HG03469 (cell line): ENCODE results near the gene LRFN5.
"Not testable (repeated sequence)": the region's sequence is repeated elsewhere in the genome, so short reads cannot be mapped to it uniquely, and the experiment has no call there.

Experiments used
- ATAC-seq: cut with Tn5 transposase; IDR thresholded peaks from one replicate; pipeline ENCODE4 v1.9.1; 2021; ENCODE audit warnings: mild to moderate bottlenecking, moderate library complexity, moderate number of reproducible peaks; ENCODE audit not compliant: unreplicated experiment

The LRFN5 gene

GRCh38 chr14:41878321-41878720 is 271.6 kb downstream of the LRFN5 start:
- ATAC-seq: no peak

DNA sequence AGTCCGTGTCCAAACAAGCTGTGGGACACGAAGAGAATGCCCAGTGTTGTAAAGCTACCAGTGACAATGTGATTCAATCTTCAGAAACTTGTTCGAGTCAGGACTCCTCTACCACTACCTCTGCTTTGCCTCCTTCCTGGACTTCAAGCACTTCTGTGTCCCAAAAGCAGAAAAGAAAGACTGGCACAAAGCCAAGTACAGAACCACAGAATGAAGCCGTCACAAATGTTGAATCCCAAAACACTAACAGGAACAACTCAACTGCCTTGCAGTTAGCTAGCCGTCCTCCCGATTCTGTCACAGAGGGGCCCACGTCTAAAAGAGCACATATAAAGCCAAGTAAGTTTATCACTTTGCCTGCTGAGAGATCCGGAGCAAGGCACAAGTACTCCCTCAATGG is 284.9 kb downstream of the LRFN5 start:
- ATAC-seq: no peak

GRCh38 chr14:41899416-41899815 is 292.7 kb downstream of the LRFN5 start:
- ATAC-seq: no peak

DNA sequence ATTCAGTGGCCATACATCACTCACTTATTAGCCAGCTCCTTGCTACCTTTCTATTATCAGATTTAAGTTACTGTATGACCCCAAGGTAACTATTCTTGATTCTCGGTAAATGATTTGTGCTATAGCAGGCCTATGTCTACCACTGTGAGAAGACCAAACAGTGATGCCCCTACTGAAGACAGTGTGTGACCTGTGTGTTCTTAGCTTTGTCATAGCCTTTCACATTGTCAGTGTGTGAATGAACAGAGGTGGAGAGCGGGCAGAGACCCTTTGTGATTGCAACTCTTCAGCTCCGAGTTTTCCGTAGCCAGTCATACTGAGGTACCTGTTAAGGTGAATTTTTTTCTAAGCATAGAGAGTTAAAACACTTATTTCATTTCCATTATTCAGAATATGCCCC is 294.0 kb downstream of the LRFN5 start:
- no peak for ATAC-seq

GRCh38 chr14:41901089-41901488 is 294.4 kb downstream of the LRFN5 start:
- ATAC-seq: no peak

DNA sequence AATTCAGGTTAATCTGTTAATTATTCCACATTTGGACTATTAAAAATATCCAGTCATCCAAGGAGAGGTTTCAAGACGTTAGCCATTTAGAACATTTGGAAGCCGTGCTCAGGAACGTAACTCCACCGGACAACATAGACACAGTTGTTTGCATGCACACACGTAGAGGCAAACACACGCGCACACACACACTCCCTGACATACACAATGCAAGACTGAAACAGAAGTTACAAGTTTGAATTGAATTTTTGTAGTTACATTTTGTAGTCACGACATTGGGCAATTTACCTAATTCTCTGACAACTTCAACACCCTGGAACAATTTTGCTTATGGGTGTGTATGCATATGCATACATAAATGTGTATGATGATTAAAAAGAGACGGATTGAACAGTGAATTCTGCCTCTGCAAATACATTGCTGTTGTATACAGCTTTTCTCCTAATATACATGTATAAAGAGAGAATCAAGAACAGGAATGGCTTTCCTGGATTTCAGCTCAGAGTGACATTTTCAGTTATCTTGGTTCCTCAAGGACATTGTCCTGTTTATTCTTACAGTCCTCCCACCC is 298.8 kb downstream of the LRFN5 start:
- ATAC-seq: no peak

DNA sequence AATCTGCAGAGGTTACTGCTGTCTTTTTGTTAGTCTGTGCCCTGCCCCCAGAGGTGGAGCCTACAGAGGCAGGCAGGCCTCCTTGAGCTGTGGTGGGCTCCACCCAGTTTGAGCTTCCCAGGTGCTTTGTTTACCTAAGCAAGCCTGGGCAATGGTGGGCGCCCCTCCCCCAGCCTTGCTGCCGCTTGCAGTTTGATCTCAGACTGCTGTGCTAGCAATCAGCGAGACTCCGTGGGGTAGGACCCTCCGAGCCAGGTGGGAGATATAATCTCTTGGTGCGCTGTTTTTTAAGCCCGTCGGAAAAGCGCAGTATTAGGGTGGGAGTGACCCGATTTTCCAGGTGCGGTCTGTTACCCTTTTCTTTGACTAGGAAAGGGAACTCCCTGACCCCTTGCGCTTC is 304.5 kb downstream of the LRFN5 start:
- not testable (repeated sequence) for ATAC-seq

GRCh38 chr14:41913398-41913797 is 306.7 kb downstream of the LRFN5 start:
- ATAC-seq: no peak

DNA sequence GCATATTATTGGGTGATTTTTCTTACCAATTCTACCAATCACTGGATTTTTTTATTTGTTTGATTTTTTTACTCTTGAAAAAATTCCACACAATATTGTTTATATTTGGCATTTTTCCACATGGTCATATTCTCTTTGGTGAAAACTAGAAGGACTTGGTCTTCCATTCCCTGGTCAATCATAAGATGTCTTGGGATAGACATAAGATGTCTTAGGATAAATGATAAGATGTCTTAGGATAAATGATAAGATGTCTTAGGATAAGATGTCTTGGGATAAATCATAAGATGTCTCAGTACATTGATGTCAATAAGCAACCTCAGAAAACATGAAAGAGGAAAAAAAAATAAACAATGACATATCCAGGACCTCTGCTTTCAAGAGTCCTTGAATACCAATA is 309.1 kb downstream of the LRFN5 start:
- ATAC-seq: no peak

DNA sequence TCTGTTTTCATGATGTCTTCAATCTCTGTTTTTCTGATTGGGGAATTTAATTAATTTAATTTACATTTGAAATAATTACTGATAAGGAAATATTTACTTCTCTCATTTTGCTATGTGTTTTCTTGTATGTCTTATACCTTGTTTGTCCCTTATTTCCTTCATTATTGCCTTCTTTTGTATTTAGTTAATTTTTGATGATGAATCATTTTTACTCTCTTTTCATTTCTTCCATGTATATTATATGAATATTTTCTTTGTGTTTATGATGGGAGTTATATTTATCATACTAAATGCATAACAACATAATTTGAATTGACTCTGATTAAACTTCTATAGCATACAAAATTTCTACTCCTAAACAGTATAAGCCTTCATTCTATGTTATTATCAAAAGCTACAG is 309.6 kb downstream of the LRFN5 start:
- ATAC-seq: no peak

GRCh38 chr14:41925409-41925808 is 318.7 kb downstream of the LRFN5 start:
- no peak for ATAC-seq

- no peak for ATAC-seq
Measured at GRCh38 chr14:41950428-41951151, 343.9 kb downstream of the LRFN5 start.
